CD4-positive, alpha-beta T cell treated with Interferon gamma for 1 hour (primary cell): Measurements from ENCODE around the gene AP1B1.

Experiments
- DNase-seq: peaks from one replicate; pipeline ENCODE4 v3.0.0-alpha.2; 2020

The AP1B1 gene

GRCh38 chr22:29291215-29291614 lies 97.2 kb downstream of the AP1B1 start:
- no peak for DNase-seq

DNA sequence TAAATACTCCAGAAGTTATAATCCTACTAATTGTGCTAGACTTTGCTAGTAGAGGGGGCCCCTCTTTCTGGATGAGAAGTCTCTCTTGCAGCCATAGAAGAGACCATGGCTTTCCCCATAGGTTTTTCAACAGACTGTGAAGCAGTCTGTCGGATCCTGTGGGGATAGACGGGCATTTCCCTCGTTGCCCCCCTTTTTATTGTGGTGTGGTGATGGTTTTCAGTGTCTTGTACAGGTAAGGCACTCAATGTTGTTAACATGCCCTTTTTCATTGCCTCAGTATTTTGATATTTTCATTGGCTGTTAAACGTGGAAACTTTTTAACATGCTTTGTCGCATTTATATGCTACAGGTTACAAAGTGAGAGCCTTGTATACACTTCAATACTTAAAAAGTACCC lies 98.3 kb downstream of the AP1B1 start:
- no peak for DNase-seq

- DNase-seq = no peak
Measured at GRCh38 chr22:29288837-29289236, 99.5 kb downstream of the AP1B1 start.

DNA sequence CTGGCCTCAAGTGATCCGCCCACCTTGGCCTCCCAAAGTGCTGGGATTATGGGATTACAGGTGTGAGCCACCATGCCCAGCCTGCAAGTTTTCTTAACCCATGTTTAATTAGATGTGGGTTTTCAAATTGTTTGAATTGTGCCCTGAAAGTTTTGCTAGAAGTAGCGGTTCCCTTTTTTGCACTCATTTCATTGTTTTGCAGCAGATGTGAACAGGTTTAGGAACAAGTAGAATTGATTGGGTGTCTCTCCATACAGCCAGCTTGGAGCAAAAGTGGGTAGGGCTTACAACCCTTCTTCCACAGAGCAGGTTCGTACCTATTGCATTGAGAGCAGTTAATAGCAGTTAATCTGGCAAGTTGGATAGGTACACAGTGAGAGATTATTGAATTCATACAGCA lies 104.2 kb downstream of the AP1B1 start:
- DNase-seq = no peak

- no peak for DNase-seq
Measured at GRCh38 chr22:29277927-29278326, 110.4 kb downstream of the AP1B1 start.
